Activated CD4-positive, alpha-beta T cell treated with anti-CD3 and anti-CD28 coated beads for 36 hours (primary cell): ENCODE results near the gene RBMS3. TPM values are rescaled to one million over a fixed set of nuclear protein-coding genes. Genes with fewer than 3 reads are reported as not detected.
"Not testable (repeated sequence)": the region's sequence is repeated elsewhere in the genome, so short reads cannot be mapped to it uniquely, and the experiment has no call there.

Experiments used
- ATAC-seq: fragments of 200-7000 bp; cut with Tn5 transposase; one replicate; pipeline ENCODE4 v1.10.0; 2021; ENCODE audit warnings: mild to moderate bottlenecking, moderate library complexity
- CTCF ChIA-PET: fragments of 350-600 bp; sonication (Branson Sonifier 250); formaldehyde crosslinking; loops from one replicate; lab custom pipeline; 2021; ENCODE audit warnings: antibody characterized with exemption; lab: Charles Lee
- POLR2A ChIA-PET: fragments of 350-600 bp; sonication (Branson Sonifier 250); formaldehyde crosslinking; loops from one replicate; lab custom pipeline; 2021; ENCODE audit warnings: antibody characterized with exemption, inconsistent platforms; lab: Charles Lee
- DNase-seq: peaks from one replicate; pipeline ENCODE4 v3.0.0-alpha.2; 2020
- H3K27ac Mint-ChIP-seq: one replicate; pipeline ENCODE4 v1.8.0; 2021; ENCODE audit warnings: mixed read lengths
- H3K27me3 Mint-ChIP-seq: one replicate; pipeline ENCODE4 v1.8.0; 2021; ENCODE audit warnings: mixed read lengths
- H3K36me3 Mint-ChIP-seq: one replicate; pipeline ENCODE4 v1.8.0; 2021; ENCODE audit warnings: low read depth, mixed read lengths
- H3K4me1 Mint-ChIP-seq: one replicate; pipeline ENCODE4 v1.8.0; 2021; ENCODE audit warnings: mixed read lengths
- H3K4me3 Mint-ChIP-seq: one replicate; pipeline ENCODE4 v1.8.0; 2021; ENCODE audit warnings: mild to moderate bottlenecking, moderate library complexity, mixed read lengths
- H3K9me3 Mint-ChIP-seq: one replicate; pipeline ENCODE4 v1.8.0; 2021; ENCODE audit warnings: low read depth, mixed read lengths
- intact Hi-C, 2 experiments: fragments of 100-400 bp; cut with DNase I in 1 of 2; cut with micrococcal nuclease in 1 of 2; formaldehyde crosslinking; loops; one replicate each; pipeline versions ENCODE4 v1.14.2 to v1.15.1; 2022 to 2024; cut with DNase I, micrococcal nuclease
- total RNA-seq, 2 experiments: library from RNA; stranded (reverse); gene quantifications; one replicate each; pipeline ENCODE4 v1.2.3, GENCODE V29; 2021

RBMS3 gene
- total RNA-seq, 2 experiments from 2014 or later = 1.5 to 2.0 TPM

- H3K4me3 Mint-ChIP-seq, ATAC-seq, POLR2A ChIA-PET, intact Hi-C loops, CTCF ChIA-PET, H3K27me3 Mint-ChIP-seq, DNase-seq, H3K9me3 Mint-ChIP-seq, H3K27ac Mint-ChIP-seq, H3K36me3 Mint-ChIP-seq, H3K4me1 Mint-ChIP-seq: not testable (repeated sequence)
These were observed 113.1 kb downstream of the RBMS3 start for GRCh38 chr3:29393946-29394345.

- Mint-ChIP-seq H3K4me3 (no peak overlapping the region), H3K4me1 (no peaks in the 10 kb centered on the region), H3K9me3 (peaks cover 10% of the 10 kb centered on the region), H3K36me3 (no peaks in the 10 kb centered on the region), H3K27me3 (peaks cover 2% of the 10 kb centered on the region), H3K27ac (no peak overlapping the region)
- ATAC-seq (no peak), DNase-seq (no peak)
- POLR2A ChIA-PET = no interaction called here
- intact Hi-C loops = no loop called here
- CTCF ChIA-PET = no interaction called here
These were observed 116.5 kb downstream of the RBMS3 start for GRCh38 chr3:29397406-29397805.

GRCh38 chr3:29398787-29399186, 117.9 kb downstream of the RBMS3 start:
- Mint-ChIP-seq H3K4me3 (no peak overlapping the region), H3K9me3 (peaks cover 6% of the 10 kb centered on the region), H3K27me3 (peaks cover 2% of the 10 kb centered on the region), H3K36me3 (no peaks in the 10 kb centered on the region), H3K4me1 (no peaks in the 10 kb centered on the region), H3K27ac (no peak overlapping the region)
- ChIA-PET CTCF (no interaction called here), POLR2A (no interaction called here)
- ATAC-seq (no peak), DNase-seq (no peak)
- intact Hi-C loops = no loop called here

GRCh38 chr3:29406291-29406832, 125.5 kb downstream of the RBMS3 start:
- H3K27ac Mint-ChIP-seq = no peak overlapping the region
- no peaks in the 10 kb centered on the region for H3K9me3 Mint-ChIP-seq
- H3K4me3 Mint-ChIP-seq = no peak overlapping the region
- H3K36me3 Mint-ChIP-seq = no peaks in the 10 kb centered on the region
- CTCF ChIA-PET = no interaction called here
- POLR2A ChIA-PET = no interaction called here
- intact Hi-C loops = no loop called here
- ATAC-seq (no peak), DNase-seq (no peak)
- H3K4me1 Mint-ChIP-seq = no peaks in the 10 kb centered on the region
- no peaks in the 10 kb centered on the region for H3K27me3 Mint-ChIP-seq

GRCh38 chr3:29408676-29409075, 127.8 kb downstream of the RBMS3 start:
- Mint-ChIP-seq H3K36me3 (no peaks in the 10 kb centered on the region), H3K27me3 (no peaks in the 10 kb centered on the region), H3K4me1 (no peaks in the 10 kb centered on the region), H3K4me3 (no peak overlapping the region), H3K27ac (no peak overlapping the region), H3K9me3 (no peaks in the 10 kb centered on the region)
- DNase-seq = no peak
- ChIA-PET POLR2A (no interaction called here), CTCF (interaction anchor here (1.0 kb wide), 1 partner anchor 13 kb away, joined by 4 read pairs; no protein-coding TSS in a partner anchor)
- intact Hi-C loops = no loop called here
- ATAC-seq = no peak

GRCh38 chr3:29409409-29409808, 128.5 kb downstream of the RBMS3 start:
- ChIA-PET CTCF (interaction anchor here (1.0 kb wide), 1 partner anchor 13 kb away, joined by 4 read pairs; no protein-coding TSS in a partner anchor), POLR2A (no interaction called here)
- ATAC-seq = no peak

GRCh38 chr3:29410220-29410619, 129.3 kb downstream of the RBMS3 start:
- intact Hi-C loops = no loop called here
- ChIA-PET POLR2A (no interaction called here), CTCF (interaction anchor here (0.7 kb wide), 1 partner anchor 145 kb away, joined by 3 read pairs; no protein-coding TSS in a partner anchor)
- Mint-ChIP-seq H3K36me3 (no peaks in the 10 kb centered on the region), H3K27ac (no peak overlapping the region), H3K27me3 (no peaks in the 10 kb centered on the region), H3K9me3 (no peaks in the 10 kb centered on the region), H3K4me1 (no peaks in the 10 kb centered on the region), H3K4me3 (no peak overlapping the region)
- ATAC-seq = no peak
- DNase-seq = no peak

More at GRCh38 chr3:29409409-29409808, 128.5 kb downstream of the RBMS3 start:
- Mint-ChIP-seq H3K4me1 (no peaks in the 10 kb centered on the region), H3K36me3 (no peaks in the 10 kb centered on the region), H3K9me3 (no peaks in the 10 kb centered on the region), H3K27me3 (no peaks in the 10 kb centered on the region), H3K27ac (no peak overlapping the region), H3K4me3 (no peak overlapping the region)
- intact Hi-C loops = no loop called here
- DNase-seq = no peak

- H3K9me3 Mint-ChIP-seq = no peaks in the 10 kb centered on the region
- H3K36me3 Mint-ChIP-seq = no peaks in the 10 kb centered on the region
- no peaks in the 10 kb centered on the region for H3K4me1 Mint-ChIP-seq
- ATAC-seq (no peak), DNase-seq (no peak)
- intact Hi-C loops = no loop called here
- ChIA-PET CTCF (interaction anchor here (0.7 kb wide), 1 partner anchor 145 kb away, joined by 3 read pairs; no protein-coding TSS in a partner anchor), POLR2A (no interaction called here)
- no peak overlapping the region for H3K4me3 Mint-ChIP-seq
- no peak overlapping the region for H3K27ac Mint-ChIP-seq
- H3K27me3 Mint-ChIP-seq = no peaks in the 10 kb centered on the region
These were observed 130.0 kb downstream of the RBMS3 start for GRCh38 chr3:29410660-29411405.

GRCh38 chr3:29412110-29412509, 131.2 kb downstream of the RBMS3 start:
- no peaks in the 10 kb centered on the region for H3K9me3 Mint-ChIP-seq
- ChIA-PET POLR2A (no interaction called here), CTCF (no interaction called here)
- H3K36me3 Mint-ChIP-seq = no peaks in the 10 kb centered on the region
- ATAC-seq (no peak), DNase-seq (no peak)
- no peak overlapping the region for H3K4me3 Mint-ChIP-seq
- intact Hi-C loops = no loop called here
- no peaks in the 10 kb centered on the region for H3K27me3 Mint-ChIP-seq
- H3K27ac Mint-ChIP-seq = no peak overlapping the region
- no peaks in the 10 kb centered on the region for H3K4me1 Mint-ChIP-seq

- intact Hi-C loops = no loop called here
- ChIA-PET CTCF (no interaction called here), POLR2A (no interaction called here)
- Mint-ChIP-seq H3K27ac (no peak overlapping the region), H3K27me3 (no peaks in the 10 kb centered on the region), H3K4me3 (no peak overlapping the region), H3K36me3 (no peaks in the 10 kb centered on the region), H3K4me1 (no peaks in the 10 kb centered on the region), H3K9me3 (no peaks in the 10 kb centered on the region)
- DNase-seq (no peak), ATAC-seq (no peak)
These were observed 133.8 kb downstream of the RBMS3 start for GRCh38 chr3:29414468-29415224.

- CTCF ChIA-PET = interaction anchor here (0.6 kb wide), 1 partner anchor 1162 kb away, joined by 3 read pairs; no protein-coding TSS in a partner anchor
- POLR2A ChIA-PET = no interaction called here
- DNase-seq (no peak), ATAC-seq (no peak)
- H3K36me3 Mint-ChIP-seq = no peaks in the 10 kb centered on the region
- H3K9me3 Mint-ChIP-seq = no peaks in the 10 kb centered on the region
- intact Hi-C loops = no loop called here
- no peak overlapping the region for H3K4me3 Mint-ChIP-seq
- H3K27ac Mint-ChIP-seq = no peak overlapping the region
- no peaks in the 10 kb centered on the region for H3K27me3 Mint-ChIP-seq
- H3K4me1 Mint-ChIP-seq = no peaks in the 10 kb centered on the region
These were observed 134.8 kb downstream of the RBMS3 start for GRCh38 chr3:29415482-29416223.
